ENCODE measurements around the gene SELENOP. TPM values are rescaled to one million over a fixed set of nuclear protein-coding genes. Genes with fewer than 3 reads are reported as not detected.

Gene SELENOP
- total RNA-seq, 1 experiment from 2014 or later, result 8.5 TPM

DNA sequence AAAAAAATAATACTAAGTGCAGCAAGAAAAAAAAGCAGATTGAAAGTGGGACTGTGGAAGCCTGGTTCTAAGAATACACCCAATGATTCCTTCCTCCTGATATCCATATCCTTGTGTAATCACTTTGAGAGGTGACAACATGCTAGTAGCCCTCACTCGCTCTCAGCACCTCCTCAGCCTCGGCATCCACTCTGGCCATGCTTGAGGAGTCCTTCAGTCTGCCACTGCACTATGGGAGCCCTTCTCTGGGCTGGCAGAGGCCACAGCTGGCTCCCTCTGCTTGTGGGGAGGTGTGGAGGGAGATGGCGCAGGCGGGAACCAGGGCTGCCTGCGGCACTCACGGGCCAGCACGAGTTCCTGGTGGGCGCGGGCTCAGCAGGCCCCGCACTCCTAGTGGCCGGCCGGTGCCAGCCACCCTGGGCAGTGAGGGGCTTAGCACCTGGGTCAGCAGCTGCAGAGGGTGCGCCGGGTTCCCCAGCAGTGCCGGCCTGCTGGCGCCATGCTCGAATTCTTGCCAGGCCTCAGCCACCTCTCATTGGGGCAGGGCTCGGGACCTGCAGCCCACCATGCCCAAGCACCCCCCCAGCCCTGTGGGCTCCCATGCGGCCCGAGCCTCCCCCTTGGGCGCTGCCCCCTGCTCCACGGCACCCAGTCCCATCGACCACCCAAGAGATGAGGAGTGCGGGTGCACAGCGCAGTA, 24.5 kb upstream of the SELENOP start:
- Histone ChIP-seq H4K8ac (replicated peaks; ENCODE audit: insufficient read length, low read depth, low read length) (no peak overlapping the region), H3K79me1 (ENCODE audit: insufficient read depth, low read depth, low read length, poor library complexity, severe bottlenecking) (no peaks in the 10 kb centered on the region), H2AFZ (ENCODE audit: low read length) (no peak overlapping the region), H3K23ac (ENCODE audit: insufficient read length, low read depth, low read length) (no peak overlapping the region), H3K9me3 (ENCODE audit: control insufficient read depth, low read depth, low read length) (no peaks in the 10 kb centered on the region), H2BK15ac (ENCODE audit: low read depth, low read length) (no peak overlapping the region), H4K5ac (ENCODE audit: insufficient read length, low read depth, low read length) (no peak overlapping the region), H3T11ph (ENCODE audit: low read length) (no peak overlapping the region), H3K14ac (ENCODE audit: insufficient read depth, low read length) (no peak overlapping the region), H3K27me3 (ENCODE audit: insufficient read depth, low read length) (no peaks in the 10 kb centered on the region), H3K4ac (ENCODE audit: low read depth, low read length) (no peak overlapping the region), H2AK5ac (ENCODE audit: insufficient read length, low read length) (no peak overlapping the region), H2BK120ac (ENCODE audit: low read depth, low read length, poor library complexity, severe bottlenecking) (no peak overlapping the region), H4K20me1 (ENCODE audit: control insufficient read depth, insufficient read depth, insufficient read length) (no peaks in the 10 kb centered on the region), H3K4me1 (ENCODE audit: insufficient read depth, low read length) (no peaks in the 10 kb centered on the region), H3K56ac (ENCODE audit: insufficient read length, low read depth, low read length) (no peak overlapping the region), H3K4me2 (ENCODE audit: insufficient read depth, insufficient read length, low read length) (no peak overlapping the region), H2BK12ac (ENCODE audit: insufficient read length, low read depth, low read length) (no peak overlapping the region), H2BK20ac (ENCODE audit: low read depth, low read length, poor library complexity, severe bottlenecking) (no peak overlapping the region), H3K18ac (ENCODE audit: insufficient read length, low read depth, low read length) (no peak overlapping the region), H3K79me2 (ENCODE audit: insufficient read depth, low read length) (no peaks in the 10 kb centered on the region), H2BK5ac (ENCODE audit: insufficient read length, low read length) (no peak overlapping the region), H4K91ac (ENCODE audit: insufficient read length, low read depth, low read length) (no peak overlapping the region), H3K23me2 (ENCODE audit: insufficient read length, low read depth, low read length, poor library complexity, severe bottlenecking) (no peaks in the 10 kb centered on the region), H3K9ac (ENCODE audit: extremely low read depth, insufficient read length, low read length) (no peak overlapping the region), H3K27ac (ENCODE audit: insufficient read length, low read depth, low read length) (no peak overlapping the region)
- Mint-ChIP-seq H3K9me3 (peaks cover 0 to 4% of the 10 kb centered on the region in 2 experiments; a peak in 2 of 5 replicates), H3K4me3 (no peak overlapping the region), H3K27me3 (ENCODE audit: low read depth) (no peaks in the 10 kb centered on the region), H3K4me1 (no peaks in the 10 kb centered on the region), H3K27ac (no peak overlapping the region; a peak in 1 of 7 replicates), H3K36me3 (ENCODE audit: insufficient read depth in 1 of 3, low read depth in 3 of 3) (no peaks in the 10 kb centered on the region)
- DNase-seq, result no peak
- TF ChIP-seq, protein P1, sequence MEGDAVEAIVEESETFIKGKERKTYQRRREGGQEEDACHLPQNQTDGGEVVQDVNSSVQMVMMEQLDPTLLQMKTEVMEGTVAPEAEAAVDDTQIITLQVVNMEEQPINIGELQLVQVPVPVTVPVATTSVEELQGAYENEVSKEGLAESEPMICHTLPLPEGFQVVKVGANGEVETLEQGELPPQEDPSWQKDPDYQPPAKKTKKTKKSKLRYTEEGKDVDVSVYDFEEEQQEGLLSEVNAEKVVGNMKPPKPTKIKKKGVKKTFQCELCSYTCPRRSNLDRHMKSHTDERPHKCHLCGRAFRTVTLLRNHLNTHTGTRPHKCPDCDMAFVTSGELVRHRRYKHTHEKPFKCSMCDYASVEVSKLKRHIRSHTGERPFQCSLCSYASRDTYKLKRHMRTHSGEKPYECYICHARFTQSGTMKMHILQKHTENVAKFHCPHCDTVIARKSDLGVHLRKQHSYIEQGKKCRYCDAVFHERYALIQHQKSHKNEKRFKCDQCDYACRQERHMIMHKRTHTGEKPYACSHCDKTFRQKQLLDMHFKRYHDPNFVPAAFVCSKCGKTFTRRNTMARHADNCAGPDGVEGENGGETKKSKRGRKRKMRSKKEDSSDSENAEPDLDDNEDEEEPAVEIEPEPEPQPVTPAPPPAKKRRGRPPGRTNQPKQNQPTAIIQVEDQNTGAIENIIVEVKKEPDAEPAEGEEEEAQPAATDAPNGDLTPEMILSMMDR (conservative IDR thresholded peaks at IDR 0.05), result no peak
- no CpG with 5 or more reads among the region's 25 CpGs for WGBS (ENCODE audit: extremely low coverage, insufficient read length, low lambda C conversion rate)
